Muscle layer of duodenum (tissue), 2 donors: ENCODE data around the gene MRPL20.

ENCODE experiments used
- H3K27ac ChIP-seq: one replicate; pipeline ENCODE4 v1.7.0; 2013; ENCODE audit warnings: mild to moderate bottlenecking, low read length
- H3K27me3 ChIP-seq: one replicate; pipeline ENCODE4 v1.7.0; 2013; ENCODE audit warnings: low read depth, mild to moderate bottlenecking, control low read depth, low read length
- H3K36me3 ChIP-seq, 2 donors: one replicate each; pipeline ENCODE4 v1.7.0; 2013; ENCODE audit warnings: low read length in 2 of 2, control low read depth in 1 of 2, mild to moderate bottlenecking in 1 of 2; ENCODE audit not compliant: insufficient read depth in 2 of 2, control insufficient read depth in 1 of 2
- H3K4me1 ChIP-seq, 2 donors: one replicate each; pipeline ENCODE4 v1.7.0; 2013; ENCODE audit warnings: low read length in 2 of 2, mild to moderate bottlenecking in 2 of 2, control low read depth in 1 of 2, moderate library complexity in 1 of 2; ENCODE audit not compliant: insufficient read depth in 2 of 2, control insufficient read depth in 1 of 2
- H3K4me3 ChIP-seq, 2 donors: one replicate each; pipeline ENCODE4 v1.7.0; 2013; ENCODE audit warnings: low read length in 2 of 2, low read depth in 1 of 2, mild to moderate bottlenecking in 1 of 2
- H3K9me3 ChIP-seq, 2 donors: one replicate each; pipeline ENCODE4 v1.7.0; 2013; ENCODE audit warnings: low read length in 2 of 2, control low read depth in 1 of 2, mild to moderate bottlenecking in 1 of 2; ENCODE audit not compliant: control insufficient read depth in 1 of 2
- donor health status: healthy.

The MRPL20 gene

GRCh38 chr1:1364266-1364665, 42.8 kb downstream of the MRPL20 start:
- no peaks in the 10 kb centered on the region for H3K36me3 ChIP-seq
- no peak overlapping the region for H3K27ac ChIP-seq
- H3K4me1 ChIP-seq: peaks cover 6 to 20% of the 10 kb centered on the region in 2 donors
- no peaks in the 10 kb centered on the region for H3K9me3 ChIP-seq
- H3K4me3 ChIP-seq: no peak overlapping the region
- no peaks in the 10 kb centered on the region for H3K27me3 ChIP-seq

- H3K4me3 ChIP-seq: no peak overlapping the region
- H3K27me3 ChIP-seq: no peaks in the 10 kb centered on the region
- no peaks in the 10 kb centered on the region for H3K36me3 ChIP-seq
Measured at GRCh38 chr1:1361982-1362423, 45.1 kb downstream of the MRPL20 start.

GRCh38 chr1:1361233-1361981, 45.7 kb downstream of the MRPL20 start:
- H3K4me1 ChIP-seq: peaks cover 6 to 34% of the 10 kb centered on the region in 2 donors
- peak overlapping the region; percentile 69 for H3K27ac ChIP-seq
- no peaks in the 10 kb centered on the region for H3K27me3 ChIP-seq
- H3K4me3 ChIP-seq: no peak overlapping the region
- no peaks in the 10 kb centered on the region for H3K36me3 ChIP-seq
- H3K9me3 ChIP-seq: no peaks in the 10 kb centered on the region

More at GRCh38 chr1:1361982-1362423, 45.1 kb downstream of the MRPL20 start:
- H3K4me1 ChIP-seq: peaks cover 6 to 29% of the 10 kb centered on the region in 2 donors
- H3K27ac ChIP-seq: peak overlapping the region; percentile 69
- no peaks in the 10 kb centered on the region for H3K9me3 ChIP-seq

- Histone ChIP-seq H3K9me3 (no peaks in the 10 kb centered on the region), H3K27ac (peak overlapping the region; percentile 8)
Measured at GRCh38 chr1:1360506-1361169, 46.5 kb downstream of the MRPL20 start.

GRCh38 chr1:1359664-1360468, 47.2 kb downstream of the MRPL20 start:
- Histone ChIP-seq H3K9me3 (no peaks in the 10 kb centered on the region), H3K36me3 (no peaks in the 10 kb centered on the region), H3K4me3 (peak overlapping the region in 1 of 2 donors; percentile 72), H3K27ac (peak overlapping the region; percentile 23), H3K4me1 (peaks cover 6 to 46% of the 10 kb centered on the region in 2 donors), H3K27me3 (no peaks in the 10 kb centered on the region)

More at GRCh38 chr1:1360506-1361169, 46.5 kb downstream of the MRPL20 start:
- Histone ChIP-seq H3K4me1 (peaks cover 6 to 40% of the 10 kb centered on the region in 2 donors), H3K27me3 (no peaks in the 10 kb centered on the region), H3K36me3 (no peaks in the 10 kb centered on the region), H3K4me3 (no peak overlapping the region)

GRCh38 chr1:1359308-1359663, 47.8 kb downstream of the MRPL20 start:
- H3K9me3 ChIP-seq: no peaks in the 10 kb centered on the region
- H3K27me3 ChIP-seq: no peaks in the 10 kb centered on the region
- H3K4me3 ChIP-seq: peak overlapping the region in 1 of 2 donors; percentile 72
- H3K36me3 ChIP-seq: peaks cover 0 to 3% of the 10 kb centered on the region in 2 donors
- peaks cover 6 to 52% of the 10 kb centered on the region in 2 donors for H3K4me1 ChIP-seq
- H3K27ac ChIP-seq: peak overlapping the region; percentile 23

GRCh38 chr1:1358433-1359271, 48.4 kb downstream of the MRPL20 start, which contains the start of gene MXRA8:
MXRA8 (minus strand) TSS chr1:1358555; CDS start chr1:1358504, 51 bp downstream.
- Histone ChIP-seq H3K27ac (peak within 1 kb of the TSS; percentile 51), H3K36me3 (peaks cover 0 to 5% of the 10 kb centered on the region in 2 donors), H3K4me1 (peaks cover 6 to 58% of the 10 kb centered on the region in 2 donors), H3K4me3 (peak within 1 kb of the TSS; percentile 56 to 72), H3K9me3 (no peaks in the 10 kb centered on the region), H3K27me3 (no peaks in the 10 kb centered on the region)

GRCh38 chr1:1357871-1358432, 49.1 kb downstream of the MRPL20 start:
- Histone ChIP-seq H3K4me3 (peak overlapping the region; percentile 56 to 72), H3K36me3 (peaks cover 0 to 9% of the 10 kb centered on the region in 2 donors), H3K27me3 (peaks cover 1% of the 10 kb centered on the region), H3K27ac (peak overlapping the region; percentile 51), H3K4me1 (peaks cover 6 to 65% of the 10 kb centered on the region in 2 donors), H3K9me3 (no peaks in the 10 kb centered on the region)

GRCh38 chr1:1356796-1357401, 50.2 kb downstream of the MRPL20 start:
- Histone ChIP-seq H3K4me3 (peak overlapping the region; percentile 56 to 72), H3K27me3 (peaks cover 7% of the 10 kb centered on the region), H3K36me3 (peaks cover 0 to 9% of the 10 kb centered on the region in 2 donors), H3K4me1 (peaks cover 6 to 76% of the 10 kb centered on the region in 2 donors), H3K9me3 (no peaks in the 10 kb centered on the region), H3K27ac (no peak overlapping the region)
